ENCODE data around the gene OMP.

OMP gene

DNA sequence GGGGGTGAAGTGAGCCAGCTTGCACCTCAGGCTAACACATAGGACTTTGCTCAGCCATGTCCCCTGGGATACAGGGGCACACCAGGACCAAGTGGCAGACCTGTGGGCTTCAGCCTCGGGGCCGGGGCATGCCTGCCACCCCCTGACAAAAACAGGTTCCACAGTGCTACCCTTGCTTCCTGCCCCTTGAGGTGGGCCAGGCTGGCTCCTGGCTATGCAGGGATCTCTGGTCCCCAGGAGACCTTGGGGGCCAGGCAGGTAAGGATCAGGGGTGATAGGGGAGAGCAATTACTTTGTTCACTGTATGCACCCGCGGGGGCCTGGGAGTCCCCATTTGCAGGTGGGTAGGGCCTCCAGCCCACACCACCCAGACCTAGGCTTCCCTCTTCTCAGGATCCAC lies 23.1 kb downstream of the OMP start:
- no peak for DNase-seq

DNA sequence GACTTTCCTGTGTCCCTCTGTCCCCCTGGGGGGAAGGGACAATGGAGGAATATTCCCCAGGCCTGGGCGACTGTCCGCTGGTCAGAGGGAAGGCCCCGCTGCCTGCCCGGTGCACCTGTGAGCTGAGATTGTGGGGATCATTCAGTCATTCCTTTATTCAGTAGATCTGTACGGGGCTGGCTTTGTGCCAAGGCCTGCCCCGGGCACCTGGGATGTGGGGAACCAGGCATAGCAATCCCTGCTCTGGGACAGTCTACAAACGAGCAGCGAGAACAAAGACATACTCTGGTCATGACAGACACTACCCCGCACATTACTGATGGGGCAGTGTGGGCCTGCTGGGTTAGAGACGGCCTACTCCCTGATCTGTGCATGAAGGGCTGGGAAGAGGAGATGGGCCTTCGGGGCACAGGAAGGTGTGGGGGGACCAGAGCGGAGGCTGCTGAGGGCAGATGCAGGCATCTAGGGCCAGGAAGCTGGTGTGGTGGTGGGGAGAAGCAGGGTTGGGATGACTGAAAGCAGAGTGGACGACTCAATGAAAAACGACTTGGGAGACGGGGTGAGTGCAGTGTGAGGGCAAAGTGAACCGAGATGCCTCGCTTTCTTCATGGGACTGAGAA lies 23.6 kb downstream of the OMP start:
- DNase-seq = no peak

DNA sequence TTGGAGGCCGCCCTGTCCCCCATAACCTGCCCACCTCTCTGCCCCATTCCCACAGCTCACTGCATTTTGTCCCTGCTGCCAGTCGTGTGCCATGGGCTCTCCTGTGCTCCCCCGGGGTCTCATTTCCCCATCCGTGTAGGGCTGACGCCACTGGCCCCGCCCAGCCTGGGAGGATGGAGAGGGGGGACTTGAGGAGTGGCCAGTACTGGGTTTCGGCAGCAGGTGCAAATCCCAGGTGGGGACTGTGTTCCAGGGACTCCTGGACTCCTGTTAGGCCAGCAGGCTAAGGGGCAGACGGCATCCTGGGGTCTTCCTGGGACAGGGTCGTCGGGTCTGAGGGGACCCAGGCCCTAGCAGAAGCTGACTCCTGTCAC lies 24.2 kb downstream of the OMP start:
- no peak for DNase-seq

DNA sequence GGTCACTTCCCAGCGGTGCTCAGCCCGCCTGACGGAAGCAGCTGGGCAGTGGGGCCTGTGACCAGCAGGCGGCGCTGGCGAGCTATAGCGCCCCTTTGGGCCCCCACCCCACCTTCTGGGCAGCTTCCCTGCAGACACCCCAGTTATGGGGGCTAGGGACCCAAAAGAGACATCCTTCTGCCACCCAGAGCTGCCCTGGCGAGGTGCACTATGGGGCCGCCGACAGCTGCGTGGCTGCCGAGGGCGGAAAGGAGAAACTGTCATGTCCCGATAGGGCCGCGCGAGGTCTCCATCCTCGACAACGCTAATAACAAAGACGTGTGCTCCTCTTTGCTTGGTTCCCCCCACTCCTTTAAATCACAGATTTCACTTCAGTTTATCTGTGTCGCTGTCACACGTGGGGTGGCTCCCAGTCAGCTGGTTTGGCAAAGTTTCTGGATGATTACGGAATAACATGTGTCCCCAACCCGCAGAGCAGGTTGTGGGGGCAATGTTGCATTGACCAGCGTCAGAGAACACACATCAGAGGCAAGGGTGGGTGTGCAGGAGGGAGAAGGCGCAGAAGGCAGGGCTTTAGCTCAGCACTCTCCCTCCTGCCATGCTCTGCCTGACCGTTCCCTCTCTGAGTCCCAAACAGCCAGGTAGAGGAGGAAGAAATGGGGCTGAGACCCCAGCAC lies 24.7 kb downstream of the OMP start:
- no peak for DNase-seq

DNA sequence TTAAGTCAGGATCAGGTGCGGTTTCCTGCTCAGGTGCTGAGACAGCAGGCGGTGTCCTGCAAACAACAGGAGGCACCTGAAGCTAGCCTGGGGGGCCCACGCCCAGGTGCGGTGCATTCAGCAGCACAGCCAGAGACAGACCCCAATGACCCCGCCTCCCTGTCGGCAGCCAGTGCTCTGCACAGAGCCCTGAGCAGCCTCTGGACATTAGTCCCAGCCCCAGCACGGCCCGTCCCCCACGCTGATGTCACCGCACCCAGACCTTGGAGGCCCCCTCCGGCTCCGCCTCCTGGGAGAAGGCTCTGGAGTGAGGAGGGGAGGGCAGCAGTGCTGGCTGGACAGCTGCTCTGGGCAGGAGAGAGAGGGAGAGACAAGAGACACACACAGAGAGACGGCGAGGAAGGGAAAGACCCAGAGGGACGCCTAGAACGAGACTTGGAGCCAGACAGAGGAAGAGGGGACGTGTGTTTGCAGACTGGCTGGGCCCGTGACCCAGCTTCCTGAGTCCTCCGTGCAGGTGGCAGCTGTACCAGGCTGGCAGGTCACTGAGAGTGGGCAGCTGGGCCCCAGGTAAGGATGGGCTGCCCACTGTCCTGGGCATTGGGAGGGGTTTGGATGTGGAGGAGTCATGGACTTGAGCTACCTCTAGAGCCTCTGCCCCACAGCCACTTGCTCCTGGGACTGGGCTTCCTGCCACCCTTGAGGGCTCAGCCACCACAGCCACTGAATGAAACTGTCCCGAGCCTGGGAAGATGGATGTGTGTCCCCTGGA lies 25.5 kb downstream of the OMP start, which contains the start of gene MYO7A:
Gene MYO7A, plus strand, starts transcription at position 327 of the 772 bp plus-strand sequence. CDS start 2,389 bp downstream, outside the sequence.
- peak; percentile 78 for DNase-seq

DNA sequence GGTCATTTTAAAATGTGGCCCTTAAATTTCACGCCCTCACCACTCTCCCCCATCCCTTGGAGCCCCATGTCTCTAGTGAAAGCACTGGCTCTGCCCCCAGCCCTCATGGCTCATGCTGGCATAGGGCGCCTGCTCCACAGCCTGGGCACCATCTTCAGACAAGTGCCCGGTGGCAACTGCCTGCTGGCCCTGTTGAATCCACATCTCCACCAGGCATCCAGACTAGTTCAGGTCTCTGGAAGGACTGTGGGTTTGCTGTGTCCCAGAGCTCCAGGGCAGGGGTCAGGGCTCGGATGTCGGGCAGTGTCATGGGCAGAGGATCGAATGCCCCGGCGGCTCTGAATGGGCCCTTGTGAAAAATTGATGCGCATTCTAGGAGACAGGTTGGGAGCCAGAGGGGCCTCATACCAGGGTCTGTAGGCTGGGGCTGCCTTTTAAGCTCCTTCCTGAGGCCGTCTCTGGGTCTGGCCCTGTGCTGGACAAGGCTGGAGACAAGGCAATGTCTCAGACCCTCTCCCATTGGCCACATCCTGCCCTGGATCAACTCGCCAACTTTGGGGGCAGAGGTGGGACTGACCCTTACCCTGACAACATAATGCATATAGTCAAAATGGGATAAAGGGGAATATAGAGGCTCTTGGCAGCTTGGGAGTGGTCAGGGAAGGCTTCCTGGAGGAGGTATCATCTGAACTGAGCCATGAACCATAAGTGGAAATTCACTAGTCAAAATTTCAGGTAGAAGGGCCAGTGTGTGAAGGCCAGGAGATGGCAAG lies 26.6 kb downstream of the OMP start:
- DNase-seq = no peak

DNA sequence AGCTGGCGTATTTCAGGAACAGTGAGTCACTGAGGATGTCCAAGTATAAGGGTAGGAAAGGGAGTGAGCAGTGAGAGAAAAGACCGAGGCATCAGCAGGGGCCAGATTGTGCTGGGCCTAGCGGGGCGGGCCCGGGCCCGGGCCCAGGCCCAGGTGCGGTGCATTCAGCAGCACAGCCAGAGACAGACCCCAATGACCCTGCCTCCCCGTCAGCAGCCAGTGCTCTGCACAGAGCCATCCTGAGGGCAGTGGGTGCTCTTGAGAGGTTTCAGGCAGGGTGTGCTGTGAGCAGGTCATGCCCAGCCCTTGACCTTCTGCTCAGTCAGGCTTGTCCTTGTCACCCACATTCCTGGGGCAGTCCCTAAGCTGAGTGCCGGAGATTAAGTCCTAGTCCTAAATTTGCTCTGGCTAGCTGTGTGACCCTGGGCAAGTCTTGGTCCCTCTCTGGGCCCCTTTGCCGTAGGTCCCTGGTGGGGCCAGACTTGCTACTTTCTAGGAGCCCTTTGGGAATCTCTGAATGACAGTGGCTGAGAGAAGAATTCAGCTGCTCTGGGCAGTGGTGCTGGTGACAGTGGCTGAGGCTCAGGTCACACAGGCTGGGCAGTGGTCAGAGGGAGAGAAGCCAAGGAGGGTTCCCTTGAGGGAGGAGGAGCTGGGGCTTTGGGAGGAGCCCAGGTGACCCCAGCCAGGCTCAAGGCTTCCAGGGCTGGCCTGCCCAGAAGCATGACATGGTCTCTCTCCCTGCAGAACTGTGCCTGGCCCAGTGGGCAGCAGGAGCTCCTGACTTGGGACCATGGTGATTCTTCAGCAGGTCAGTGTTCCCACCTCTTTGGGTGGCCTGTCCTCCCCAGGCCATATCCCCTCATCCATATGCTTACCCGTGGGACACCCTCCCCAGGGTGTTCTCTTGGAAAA lies 27.5 kb downstream of the OMP start:
- DNase-seq = no peak

DNA sequence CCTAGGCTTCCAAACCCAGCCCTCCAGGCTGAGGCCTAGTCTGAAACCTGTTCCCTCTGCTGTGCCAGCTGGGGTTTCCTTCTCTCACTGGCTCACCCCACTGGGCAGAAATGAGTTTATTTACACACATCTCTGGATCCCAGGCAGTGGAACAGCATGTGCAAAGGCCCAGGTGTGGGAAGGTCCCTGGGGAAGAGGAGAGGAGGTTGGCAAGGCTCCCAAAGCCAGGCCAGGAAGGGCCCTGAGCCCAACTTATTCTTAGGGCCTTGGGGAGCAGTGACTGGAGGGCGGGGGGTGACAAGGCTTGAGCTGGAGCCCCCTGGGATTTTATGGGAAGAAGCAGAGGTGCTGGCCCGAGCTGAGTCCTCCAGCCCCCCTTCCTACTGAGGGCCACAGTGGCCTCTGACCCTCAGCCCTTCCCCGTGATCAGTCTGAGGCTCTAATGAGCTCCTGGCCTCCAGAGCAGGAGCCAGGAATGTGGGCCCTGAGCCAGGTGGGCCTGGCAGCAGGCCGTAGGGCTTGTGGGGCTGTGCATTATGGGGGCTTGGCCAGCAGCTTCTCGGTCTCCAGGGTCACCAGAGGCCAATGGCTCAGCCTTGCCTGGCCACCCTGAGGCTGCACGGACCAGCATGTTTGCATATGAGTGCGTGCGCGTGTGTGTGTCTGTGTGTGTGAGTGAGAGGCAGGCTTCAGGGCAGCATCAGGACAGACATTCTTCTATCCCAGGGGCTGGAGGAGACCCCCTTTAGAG lies 28.3 kb downstream of the OMP start:
- no peak for DNase-seq

DNA sequence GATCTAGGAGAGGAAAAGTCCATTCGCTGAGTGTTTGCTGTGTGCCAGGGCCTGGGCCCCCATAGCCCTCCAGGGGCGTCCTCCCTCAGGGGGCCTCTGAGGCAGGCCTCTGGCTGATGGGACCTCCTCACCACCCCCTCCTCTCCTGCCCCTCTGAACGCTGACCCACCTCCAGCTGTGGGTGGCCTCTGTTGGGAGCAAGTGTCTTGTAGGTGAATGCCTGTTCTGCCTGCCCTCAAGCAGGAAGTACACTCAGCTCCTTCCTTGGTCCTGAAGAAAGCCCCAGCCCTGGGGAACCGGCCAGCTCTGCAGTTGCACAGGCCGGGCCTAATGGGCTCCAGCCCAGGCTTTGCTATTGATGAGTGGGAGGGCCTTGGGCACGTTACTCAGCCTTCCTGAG lies 28.9 kb downstream of the OMP start:
- DNase-seq = no peak

DNA sequence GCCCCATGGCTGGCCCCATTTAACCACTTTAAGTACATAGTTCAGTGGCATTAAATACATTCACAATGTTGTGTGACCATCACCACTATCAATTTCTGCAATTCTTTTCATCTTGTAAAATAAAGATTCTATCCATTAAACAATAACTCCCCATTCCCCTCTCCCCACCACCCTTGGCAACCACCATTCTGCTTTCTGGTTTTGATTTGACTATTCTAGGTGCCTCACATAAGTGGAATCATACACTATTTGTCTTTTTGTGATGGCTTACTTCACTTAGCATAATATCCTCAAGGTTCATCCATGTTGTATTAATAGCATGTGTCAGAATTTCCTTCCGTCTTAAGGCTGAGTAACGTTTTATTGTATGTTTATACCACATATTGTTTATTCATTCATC lies 32.4 kb downstream of the OMP start:
- no peak for DNase-seq

DNA sequence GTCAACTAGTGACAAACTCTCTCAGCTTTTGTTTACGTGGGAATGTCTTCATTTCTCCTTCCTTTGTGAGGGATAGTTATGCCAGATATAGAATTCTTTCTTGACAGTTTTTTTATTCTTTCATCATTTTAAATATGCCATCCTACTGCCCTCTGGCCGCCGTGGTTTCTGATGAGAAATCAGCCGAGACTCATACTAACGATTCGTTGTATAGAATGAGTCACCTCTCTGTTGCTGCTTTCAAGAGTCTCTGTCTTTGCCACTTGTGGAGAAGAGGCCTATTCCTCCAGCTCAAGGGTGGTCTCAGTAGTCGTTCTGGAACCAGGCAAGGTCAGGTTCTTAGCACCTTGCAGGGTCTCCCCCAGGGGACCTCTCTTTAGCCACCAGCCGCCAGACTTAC lies 33.4 kb downstream of the OMP start:
- DNase-seq = no peak

DNA sequence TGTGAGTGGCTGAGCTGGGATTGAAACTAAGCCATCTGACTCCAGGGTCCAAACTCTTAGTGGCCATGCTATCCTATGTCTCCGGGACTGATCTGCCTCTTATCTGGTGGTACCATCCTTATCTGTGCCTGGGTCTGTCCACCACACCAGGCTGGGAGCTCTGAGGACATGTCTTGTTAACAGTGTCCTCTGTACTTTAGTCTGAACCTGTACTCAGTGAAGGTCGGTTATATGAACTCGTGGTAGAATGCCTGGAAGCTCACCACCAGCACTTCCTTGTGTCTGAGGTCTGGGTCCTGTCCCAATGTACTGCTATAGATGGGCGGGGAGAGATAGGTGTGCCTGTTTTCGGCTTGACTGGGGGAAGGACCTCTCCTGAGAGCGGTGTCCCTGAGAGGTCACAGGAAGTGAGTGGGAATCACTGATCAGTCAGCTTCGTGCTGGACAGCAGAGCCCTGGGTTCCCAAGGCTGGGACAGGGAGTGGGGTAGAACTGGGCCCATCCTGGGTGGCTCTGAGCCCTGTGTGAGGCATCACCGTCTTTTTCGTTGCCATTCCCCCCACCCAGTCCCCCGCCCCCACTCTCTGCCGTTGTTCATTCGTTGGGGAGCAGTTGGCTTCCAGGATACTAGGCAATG lies 34.3 kb downstream of the OMP start:
- DNase-seq = no peak

DNA sequence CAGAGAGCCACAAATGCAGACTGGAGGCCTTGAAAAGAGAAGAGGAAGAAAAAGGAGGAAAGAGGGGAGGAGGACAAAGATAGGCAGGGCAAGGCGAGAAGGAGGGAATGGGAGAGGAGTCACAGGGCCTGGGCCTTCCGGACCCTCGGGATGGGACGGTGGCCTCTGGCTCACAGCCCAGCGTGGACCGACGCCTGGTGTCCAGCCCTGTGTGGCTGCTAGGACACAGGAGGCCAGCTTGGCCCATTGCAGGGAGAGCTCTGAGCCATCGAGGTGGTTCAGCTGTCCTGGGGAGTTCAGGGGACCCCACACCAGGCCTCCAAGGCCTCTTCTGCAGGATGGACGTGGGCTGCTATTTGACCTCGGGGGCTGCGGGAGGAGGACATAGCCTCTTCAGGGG lies 34.8 kb downstream of the OMP start:
- no peak for DNase-seq

DNA sequence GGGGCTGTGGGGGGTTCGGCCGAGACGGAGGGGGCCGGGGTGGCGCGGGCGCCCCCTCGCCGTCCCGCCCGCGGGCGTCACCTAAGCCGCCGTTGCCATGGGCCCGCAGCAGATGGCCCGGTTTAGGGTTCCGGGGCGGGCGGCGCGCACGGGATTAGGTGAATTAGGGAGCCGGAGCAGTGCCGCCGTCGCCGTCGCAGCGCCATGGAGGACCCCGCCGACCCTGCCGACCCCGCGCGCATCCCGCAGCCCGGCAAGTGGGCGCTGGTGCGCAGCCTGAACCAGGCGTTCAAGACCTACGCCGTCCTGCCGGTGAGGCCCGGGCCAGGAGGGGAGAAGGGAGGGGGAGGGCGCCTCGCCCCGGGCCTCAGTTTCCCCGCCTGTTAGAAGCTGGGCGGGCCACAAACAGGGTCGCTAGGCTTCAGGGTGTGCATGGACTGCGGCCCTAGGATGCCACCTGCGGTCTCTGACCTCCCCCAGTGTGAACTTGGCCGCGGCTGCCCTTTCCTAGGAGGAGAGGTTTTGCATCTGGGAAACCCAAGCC lies 35.5 kb downstream of the OMP start:
- DNase-seq = no peak

DNA sequence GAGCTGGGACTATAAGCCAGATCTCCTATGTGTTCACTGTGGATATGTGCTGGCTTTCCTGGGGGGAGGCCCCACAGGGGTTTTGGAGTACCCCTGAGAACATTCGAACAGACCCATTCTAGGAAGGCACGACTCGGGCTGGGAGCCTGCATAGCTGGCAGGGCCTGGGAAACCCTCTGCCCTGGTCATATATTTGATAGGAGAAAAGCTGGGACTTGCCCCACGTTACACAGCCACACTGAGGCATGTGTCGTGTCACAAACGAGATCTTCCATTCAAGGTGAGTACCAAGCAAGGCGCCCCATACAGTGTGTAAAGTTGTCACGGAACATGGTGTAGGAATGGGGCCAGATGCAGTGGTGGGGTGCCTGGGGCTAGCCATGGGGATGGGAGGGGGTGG lies 36.6 kb downstream of the OMP start:
- DNase-seq = no peak

DNA sequence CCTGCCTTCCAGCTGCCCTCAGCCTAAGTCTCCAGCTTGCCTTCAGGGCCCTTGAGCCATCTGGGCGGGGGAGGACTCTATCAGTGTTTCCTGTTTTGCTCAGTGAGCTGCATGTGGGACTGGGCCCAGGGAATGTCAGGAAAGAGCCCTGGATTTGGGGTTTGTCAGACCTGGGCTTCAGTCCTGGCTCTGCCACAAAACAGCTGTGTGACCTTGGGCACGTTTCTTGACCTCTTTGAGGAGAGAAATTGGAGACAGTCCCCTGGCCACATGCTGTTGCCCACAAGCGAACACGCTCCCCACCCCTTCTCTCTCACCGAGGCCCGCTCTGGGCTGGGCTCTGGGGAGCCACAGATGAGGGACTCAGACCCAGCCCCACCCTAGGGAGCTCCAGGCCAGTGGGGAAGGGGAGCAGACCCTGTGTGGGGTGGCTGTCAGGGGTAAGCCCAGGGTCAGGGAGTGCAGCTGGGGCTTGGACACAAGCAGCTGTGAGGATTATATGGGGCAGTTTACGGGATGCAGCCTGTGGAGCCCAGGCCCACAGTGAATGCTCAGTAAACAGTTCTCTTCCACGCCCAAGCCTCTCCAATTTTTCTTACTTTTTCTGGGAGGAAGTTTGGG lies 37.7 kb downstream of the OMP start:
- DNase-seq = no peak

DNA sequence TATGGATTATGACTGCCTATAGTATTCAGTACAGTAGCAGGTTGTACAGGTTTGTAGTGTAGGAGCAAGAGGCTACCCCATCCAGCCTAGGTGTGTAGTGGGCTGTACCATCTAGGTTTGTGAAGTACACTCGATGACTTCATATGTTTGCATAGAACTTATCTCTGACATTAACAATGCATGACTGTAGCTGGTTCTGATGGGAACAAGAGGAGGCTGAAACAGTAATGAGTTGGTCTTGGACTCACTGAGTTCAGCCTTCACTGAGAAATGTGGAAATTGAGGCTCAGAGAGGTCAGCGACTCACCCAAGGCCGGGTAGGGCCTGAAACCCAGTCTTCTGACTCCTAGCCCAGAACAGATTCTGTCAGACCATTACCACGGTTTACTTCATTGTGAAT lies 38.4 kb downstream of the OMP start:
- DNase-seq = peak; percentile 82

DNA sequence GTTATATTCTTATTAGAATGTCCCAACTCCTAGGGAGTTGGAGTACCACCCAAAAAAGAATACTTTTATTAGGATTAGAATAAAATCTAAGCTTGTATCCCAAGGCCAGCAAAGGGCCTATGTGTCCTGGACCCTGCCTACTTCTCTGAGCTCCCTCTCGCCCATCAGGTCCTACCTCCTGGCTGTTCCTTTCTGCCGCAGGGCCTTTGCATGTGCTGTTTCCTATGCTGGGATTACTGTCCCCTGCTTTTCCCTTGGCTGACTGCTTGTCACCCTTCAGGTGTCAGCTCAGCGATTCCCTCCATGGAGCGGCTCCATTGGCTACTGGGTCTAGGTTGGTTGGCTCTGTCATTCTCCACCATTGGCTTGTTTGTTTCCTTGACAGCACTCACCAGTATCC lies 38.8 kb downstream of the OMP start:
- no peak for DNase-seq

DNA sequence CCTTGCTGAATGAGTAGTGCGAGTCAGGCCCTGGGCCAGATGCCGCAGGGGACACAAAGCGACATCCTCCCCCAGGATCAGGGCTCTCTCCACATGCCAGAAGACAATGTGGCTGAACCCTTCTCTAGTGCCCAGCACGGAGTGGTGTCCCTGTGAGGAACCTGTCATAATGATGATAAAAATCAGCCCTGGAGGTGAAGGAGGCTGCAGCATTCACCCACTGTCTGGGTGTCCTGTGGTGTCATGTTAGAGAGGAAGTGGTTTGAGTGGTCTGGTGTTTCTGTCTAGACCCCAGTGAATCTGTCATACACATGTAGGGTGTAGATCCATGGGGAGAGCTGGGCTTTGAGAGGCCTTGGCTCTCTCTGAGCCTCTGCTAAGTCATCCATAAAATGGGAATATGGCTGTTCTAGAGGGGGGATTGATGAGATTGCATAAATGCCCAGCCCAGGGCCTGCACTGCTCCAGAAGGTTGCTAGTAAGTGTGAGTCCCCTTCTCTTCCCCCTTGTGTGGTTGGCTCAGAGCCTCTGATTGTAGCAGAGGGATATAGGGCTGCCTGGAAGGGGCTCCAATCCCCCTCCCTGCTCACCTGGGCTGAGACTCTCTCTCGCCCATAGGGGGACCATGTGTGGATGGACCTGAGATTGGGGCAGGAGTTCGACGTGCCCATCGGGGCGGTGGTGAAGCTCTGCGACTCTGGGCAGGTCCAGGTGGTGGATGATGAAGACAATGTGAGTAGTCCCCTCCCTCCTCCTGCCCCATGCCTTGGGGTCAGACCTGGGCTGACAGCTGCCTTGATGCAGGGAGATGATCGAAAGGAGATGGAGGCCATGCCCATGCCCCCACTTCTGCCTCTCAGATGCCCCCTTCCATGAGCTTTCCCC lies 39.7 kb downstream of the OMP start:
- DNase-seq = no peak

Data from NCI-H510A (cell line).